ENCODE measurements around the gene ENTR1.

GRCh38 chr9:136439481-136440408, 29.3 kb upstream of the ENTR1 start, which contains the start of gene INPP5E:
- TF ChIP-seq POLR2A (IDR thresholded peaks at IDR 0.05) (no peak), CTCF (IDR thresholded peaks at IDR 0.05) (peak in 2 of 3 donors; percentile 45 to 68), POLR2AphosphoS5 (IDR thresholded peaks at IDR 0.05) (no peak)
